Measurements from ENCODE around the gene DPYSL4.
A peak's percentile ranks its signal among the peaks of the same experiment; 100 is the strongest.
"Not testable (repeated sequence)": the region's sequence is repeated elsewhere in the genome, so short reads cannot be mapped to it uniquely, and the experiment has no call there.

Gene DPYSL4

DNA sequence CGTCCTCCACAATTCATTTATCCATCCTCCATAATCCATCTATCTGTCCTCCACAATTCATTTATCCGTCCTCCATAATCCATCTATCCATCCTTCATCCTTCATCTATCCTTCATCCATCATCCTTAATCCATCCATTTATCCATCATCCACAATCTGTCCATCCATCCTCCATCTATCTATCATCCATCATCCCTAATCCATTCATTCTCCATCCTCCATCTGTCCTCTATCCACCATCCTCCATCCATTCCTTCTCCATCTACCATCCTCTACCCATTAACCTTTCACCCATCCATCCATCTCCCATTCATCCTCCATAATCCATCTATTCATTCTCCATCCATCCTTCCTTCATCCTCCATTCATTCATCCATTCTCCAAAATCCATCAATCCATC lies 36.0 kb upstream of the DPYSL4 start:
- DNase-seq = no peak

DNA sequence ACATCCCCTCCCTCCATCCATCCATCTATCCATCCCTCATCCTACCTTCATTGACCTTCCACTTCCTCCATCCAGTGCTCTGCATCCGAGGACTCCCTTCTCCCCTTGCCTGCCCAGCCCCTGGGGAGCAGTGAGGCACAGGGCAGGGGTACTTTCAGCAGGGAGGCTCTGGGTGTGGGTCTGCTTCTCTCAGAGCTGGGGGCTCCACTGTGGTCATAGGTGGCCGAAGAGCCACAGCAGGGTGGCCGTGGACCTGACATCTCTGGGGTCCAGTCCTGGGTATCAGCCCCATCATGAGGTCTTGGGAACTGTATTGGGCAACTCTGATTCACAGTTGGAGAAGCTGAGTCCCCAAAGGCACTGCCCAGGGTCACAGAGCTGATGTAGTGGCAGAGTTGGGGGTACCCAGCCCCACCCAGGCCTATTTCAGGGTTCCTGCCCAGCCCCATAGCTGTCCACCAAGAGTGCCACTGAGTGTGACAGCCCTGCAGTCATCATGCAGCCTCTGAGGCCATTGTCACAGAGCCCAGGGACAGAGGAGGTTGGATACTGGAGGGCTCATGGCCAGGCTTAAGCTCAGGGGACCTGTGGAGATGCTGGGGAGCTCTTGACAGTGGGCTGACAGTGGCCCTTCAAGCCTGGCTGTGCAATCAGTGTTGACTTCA lies 35.3 kb upstream of the DPYSL4 start:
- DNase-seq = no peak

DNA sequence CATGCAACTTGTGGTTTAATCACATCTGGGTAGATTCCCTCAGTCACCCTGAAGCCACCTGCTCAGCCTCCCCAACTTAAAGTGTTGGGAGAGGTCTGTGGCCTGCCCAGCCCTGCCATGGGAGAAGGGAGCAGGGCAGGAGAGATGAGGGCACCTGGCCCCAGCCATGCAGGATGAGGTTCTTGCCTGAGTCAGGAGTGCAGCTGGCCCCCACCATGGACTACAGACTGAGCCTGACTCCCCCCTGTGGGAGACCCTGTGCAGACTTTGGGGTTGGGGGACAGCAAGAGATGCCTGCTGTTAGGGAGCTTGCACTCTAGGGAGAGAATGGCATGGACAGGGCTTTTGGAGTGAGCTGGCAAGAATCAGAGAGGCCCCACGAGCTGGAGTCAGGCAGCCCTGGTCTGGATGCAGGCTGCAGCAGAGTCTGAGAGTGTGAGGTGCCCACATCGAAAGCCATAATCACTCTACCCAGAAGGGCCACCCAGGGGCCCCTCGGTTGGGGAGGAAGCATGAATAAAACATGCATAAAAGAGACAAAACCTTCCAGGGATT lies 34.7 kb upstream of the DPYSL4 start:
- no peak for DNase-seq

DNA sequence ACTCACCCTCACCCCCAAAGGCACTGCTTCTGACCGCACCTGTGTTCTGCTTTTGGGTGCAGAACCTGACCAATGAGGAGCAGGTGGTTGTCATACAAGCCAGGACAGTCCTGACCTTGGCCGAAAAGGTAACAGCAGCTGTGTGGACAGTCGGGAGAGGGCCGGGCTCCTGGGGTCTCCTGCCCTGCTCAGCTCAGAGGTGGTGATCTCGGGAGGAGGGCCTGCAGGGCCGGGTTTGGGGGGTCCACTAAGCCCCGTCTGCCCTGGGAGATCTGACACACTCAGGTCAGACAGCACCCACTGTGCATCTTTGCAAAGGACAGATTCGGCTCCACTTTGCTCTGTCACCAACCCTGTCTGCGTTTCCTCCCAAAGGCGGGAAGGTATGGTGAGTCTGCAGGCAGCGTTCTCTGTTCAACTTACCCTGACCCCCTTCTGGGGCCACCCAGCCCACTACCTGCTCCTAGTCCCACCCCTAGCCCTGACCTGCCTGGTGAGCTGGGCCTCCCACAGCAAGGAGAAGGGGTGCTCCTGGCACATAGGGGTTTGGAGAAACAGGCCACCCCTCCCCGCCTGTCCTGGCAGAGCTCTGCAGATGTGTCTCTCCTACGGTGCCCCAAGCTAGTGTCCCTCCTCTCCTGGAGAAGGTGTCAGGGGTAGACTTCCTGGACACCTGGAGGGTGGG lies 33.7 kb upstream of the DPYSL4 start:
- no peak for DNase-seq

DNA sequence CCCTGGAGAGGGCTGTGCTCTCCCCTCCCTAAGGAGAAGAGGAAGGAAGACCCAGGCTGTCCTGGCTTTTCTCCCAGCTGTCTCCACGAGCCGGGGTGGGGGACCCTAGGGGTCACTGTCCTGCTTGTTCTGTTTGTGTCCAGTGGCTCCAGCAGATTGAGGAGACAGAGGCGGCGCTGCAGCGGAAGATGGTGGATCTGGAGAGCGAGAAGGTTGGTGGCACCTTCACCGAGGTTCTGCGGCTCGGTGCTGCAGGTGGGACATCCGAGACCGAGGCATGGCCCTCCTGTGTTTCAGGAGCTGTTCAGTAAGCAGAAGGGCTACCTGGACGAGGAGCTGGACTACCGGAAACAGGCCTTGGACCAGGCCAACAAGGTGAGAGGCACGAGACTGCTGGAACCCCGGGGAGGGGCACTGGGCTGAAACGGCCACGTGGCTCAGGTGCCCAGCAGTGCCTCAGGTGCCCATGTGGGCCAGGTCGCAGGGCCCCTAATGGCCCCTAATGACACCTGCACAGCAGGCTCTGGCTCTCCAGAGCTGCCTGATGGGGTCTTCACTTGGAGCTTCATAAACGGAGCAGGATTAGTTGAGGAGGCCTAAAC lies 33.0 kb upstream of the DPYSL4 start:
- no peak for DNase-seq

DNA sequence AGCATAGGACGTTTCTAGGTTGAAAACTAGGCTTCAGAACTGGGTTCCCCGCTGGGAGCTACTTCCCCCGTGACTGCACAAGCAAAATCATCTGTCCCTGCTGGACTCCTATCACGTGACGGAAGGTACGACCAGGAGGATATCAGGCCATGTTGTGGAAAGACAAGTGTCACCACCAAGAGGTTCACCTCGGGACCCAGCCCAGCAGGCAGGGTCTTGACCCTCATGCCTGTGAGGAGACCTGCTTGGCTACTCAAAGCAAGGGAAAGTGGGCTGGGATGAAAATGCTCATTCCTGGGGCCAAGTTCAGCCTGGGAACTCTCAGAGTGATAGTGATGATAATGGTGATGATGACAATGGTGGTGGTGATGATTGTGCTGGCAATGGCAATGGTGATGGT lies 32.3 kb upstream of the DPYSL4 start:
- no peak for DNase-seq

DNA sequence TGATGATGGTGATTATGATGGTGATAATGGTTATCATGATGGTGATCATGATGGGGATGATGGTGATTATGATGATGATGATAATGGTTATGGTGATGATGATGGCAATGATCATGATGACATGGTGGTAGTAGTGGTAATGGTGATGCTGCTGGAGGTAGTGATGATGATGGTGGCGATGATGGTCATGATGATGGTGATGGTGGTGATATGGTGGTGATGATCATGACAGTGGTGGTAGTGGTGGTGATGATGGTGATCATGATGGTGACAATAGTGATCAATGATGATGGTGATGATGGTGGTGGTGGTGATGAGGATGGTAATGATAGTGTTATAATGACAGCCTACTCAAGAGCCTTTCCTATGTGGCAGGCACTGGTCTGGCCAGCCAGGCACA lies 31.8 kb upstream of the DPYSL4 start:
- no peak for DNase-seq

DNA sequence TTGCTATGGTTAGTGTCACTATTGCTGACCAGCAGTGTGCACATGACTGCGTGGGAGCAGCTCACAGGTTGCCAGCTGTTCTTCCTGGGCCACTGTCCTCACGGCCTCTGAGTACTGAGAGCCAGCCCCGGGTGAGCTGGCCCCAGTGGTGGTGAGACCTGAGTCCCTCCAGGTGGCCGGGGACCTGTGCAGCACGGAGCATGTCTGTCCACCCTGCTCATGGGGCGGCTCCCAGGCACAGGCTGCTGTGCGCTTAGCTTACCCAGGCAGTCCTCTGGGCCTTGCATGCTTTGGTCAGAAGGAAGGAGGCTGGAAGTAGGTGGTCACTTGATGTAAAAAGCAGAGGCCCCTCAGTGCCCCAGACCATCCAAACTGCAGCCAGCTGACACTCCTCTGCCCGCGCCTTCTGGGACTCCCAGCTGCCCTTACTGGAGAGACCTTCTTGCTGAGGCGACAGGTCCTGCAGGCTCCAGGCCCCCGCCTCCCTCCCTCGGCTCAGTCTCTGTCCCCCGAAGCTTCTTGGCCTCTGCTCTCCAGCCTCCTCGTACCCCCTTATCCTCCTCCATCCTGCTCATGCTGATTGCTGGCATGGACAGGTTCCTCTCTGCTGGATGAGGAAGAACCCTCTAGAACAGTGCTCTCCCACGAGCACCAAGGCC lies 30.9 kb upstream of the DPYSL4 start:
- DNase-seq = no peak

DNA sequence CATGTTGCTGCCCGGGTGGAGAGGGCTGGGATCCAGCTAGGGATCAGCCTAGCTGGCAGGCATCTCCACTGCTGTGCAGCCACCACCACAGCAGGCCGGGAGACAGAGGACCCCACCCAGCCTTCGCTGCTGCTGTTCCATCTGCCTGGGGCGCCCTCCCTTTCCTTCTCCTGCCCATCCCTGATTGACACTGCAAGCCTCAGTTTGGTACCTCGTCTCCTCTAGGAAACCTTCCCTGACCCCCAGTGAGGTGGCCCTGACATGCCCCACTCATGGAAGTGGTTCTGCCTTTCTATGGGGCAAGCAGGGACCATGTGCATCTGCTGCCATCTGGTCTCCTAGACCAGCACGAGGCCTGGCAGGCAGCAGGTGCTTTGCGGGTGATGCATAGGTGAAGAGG lies 30.4 kb upstream of the DPYSL4 start:
- no peak for DNase-seq

DNA sequence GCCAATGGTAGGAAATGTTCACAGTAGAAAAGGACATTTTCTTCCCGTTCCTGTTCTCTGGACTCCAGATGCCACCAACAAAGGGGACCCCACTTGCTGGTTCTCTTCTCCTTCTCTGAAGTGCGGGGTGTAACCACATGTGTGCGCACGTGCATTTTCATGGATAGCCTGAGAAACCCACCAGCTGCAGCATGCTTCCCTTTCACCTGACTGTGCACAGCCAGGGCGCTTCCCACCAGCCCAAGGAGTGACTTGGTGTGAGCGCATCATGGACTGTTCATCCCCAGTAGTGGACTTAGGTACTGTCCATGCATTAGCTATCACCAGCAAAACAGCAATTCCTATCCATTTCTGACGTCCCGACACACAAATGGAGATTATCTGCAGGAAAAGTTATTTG lies 29.6 kb upstream of the DPYSL4 start:
- DNase-seq = no peak

DNA sequence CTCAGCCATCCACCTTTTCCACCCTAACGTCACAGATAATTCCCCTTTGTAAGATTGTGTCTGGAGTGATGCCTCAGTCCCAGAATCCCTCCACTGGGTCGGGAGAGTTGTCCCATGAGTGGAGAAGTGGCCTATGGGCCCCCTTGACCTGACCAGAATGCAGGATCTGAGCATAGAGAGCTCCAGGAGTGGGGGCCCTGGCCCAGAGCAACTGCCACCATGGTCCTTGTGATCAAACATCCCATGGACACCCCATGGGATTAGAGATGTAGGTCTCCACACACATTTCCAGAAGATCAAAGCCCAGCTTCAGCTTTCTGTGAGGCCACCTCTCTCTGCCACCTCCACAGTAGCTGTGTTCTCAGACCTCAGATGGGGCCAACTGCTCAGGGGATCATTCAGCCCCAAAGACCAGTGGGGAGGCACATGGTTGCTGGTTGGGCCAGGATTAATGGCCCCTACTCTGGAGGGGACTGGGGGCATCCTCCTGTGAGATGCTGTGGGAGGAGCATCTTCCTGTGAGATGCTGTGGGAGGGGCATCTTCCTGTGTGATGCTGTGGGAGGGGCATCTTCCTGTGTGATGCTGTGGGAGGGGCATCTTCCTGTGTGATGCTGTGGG lies 28.5 kb upstream of the DPYSL4 start:
- no peak for DNase-seq

DNA sequence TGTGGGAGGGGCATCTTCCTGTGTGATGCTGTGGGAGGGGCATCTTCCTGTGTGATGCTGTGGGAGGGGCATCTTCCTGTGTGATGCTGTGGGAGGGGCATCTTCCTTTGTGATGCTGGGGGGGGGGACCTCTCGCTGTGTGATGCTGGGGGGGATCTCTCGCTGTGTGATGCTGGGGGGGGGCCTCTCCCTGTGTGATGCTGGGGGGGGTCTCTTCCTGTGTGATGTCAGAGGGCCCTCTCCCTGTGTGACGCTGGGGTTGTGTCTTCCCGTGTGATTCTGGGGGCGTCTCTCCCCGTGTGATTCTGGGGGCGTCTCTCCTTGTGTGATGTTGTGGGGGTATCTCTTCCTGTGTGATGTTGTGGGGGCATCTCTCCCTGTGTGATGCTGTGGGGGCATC lies 27.9 kb upstream of the DPYSL4 start:
- no peak for DNase-seq

DNA sequence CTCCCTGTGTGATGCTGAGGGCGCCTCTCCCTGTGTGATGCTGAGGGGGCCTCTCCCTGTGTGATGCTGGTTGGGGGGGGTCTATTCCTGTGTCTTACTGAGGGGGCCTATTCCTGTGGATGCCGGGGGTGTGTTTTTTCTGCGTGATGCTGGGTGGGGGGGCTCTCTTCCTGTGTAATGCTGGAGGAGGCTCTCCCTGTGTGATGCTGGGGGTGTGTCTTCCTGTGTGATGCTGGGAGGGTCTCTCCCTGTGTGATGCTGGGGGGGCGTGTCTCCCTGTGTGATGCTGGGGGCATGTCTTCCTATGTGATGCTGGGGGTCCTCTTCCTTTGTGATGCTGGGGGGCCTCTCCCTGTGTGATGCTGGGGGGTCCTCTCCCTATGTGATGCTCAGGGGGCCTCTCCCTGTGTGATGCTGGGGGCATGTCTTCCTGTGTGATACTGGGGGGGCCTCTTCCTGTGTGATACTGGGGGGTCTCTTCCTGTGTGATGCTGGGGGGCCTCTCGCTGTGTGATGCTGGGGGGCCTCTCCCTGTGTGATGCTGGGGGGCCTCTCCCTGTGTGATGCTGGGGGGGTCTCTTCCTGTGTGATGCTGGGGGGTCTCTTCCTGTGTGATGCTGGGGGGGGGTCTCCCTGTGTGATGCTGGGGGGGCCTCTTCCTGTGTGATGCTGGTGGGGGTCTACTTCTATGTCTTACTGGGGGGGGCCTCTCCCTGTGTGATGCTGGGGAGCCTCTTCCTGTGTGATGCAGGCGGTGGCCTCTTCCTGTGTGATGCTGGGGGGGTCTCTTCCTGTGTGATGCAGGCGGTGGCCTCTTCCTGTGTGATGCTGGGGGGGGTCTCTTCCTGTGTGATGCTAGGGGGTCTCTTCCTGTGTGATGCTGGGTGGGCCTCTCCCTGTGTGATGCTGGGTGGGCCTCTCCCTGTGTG lies 27.2 kb upstream of the DPYSL4 start:
- not testable (repeated sequence) for DNase-seq

DNA sequence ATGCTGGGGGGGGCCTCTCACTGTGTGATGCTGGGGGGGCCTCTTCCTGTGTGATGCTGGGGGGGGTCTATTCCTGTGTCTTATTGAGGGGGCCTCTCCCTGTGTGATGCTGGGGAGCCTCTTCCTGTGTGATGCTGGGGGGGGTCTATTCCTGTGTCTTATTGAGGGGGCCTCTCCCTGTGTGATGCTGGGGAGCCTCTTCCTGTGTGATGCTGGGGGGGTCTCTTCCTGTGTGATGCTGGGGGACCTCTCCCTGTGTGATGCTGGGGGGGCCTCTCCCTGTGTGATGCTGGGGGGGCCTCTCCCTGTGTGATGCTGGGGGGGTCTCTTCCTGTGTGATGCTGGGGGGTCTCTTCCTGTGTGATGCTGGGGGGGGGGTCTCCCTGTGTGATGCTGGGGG lies 26.5 kb upstream of the DPYSL4 start:
- DNase-seq = not testable (repeated sequence)

DNA sequence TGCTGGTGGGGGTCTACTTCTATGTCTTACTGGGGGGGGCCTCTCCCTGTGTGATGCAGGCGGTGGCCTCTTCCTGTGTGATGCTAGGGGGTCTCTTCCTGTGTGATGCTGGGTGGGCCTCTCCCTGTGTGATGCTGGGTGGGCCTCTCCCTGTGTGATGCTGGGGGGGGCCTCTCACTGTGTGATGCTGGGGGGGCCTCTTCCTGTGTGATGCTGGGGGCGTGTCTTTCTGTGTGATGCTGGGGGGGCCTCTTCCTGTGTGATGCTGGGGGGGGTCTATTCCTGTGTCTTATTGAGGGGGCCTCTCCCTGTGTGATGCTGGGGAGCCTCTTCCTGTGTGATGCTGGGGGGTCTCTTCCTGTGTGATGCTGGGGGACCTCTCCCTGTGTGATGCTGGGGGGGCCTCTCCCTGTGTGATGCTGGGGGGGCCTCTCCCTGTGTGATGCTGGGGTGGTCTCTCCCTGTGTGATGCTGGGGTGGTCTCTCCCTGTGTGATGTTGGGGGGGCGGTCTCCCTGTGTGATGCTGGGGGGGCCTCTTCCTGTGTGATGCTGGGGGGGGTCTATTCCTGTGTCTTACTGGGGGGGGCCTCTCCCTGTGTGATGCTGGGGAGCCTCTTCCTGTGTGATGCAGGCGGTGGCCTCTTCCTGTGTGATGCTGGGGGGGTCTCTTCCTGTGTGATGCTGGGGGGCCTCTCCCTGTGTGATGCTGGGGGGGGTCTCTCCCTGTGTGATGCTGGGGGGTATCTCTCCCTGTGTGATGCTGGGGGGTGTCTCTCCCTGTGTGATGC lies 25.7 kb upstream of the DPYSL4 start:
- DNase-seq = not testable (repeated sequence)

DNA sequence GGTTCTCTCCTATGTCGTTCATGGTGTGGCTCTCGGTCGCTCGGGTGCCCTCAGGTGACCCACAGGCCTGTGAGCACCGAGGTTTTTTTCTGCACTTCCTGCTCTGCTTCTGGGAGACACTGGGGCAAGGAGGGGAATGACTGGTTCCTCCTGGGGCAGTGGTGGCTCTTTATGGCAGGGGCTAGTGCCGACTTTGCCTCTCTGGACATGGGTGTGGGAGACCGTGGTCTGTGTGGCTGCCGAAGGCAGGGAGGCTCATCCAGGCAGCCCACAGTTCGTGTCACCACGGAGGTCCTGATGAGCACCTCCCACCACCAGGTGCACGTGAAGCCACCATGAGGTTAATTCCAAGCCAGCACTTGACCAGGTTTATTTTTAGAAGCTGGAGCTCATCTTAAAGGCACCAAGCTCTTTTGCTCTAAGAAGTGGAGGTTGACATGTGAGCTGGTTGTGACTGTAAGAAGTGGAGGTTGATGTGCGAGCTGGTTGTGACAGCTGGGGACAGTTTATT lies 24.7 kb upstream of the DPYSL4 start:
- DNase-seq = no peak

DNA sequence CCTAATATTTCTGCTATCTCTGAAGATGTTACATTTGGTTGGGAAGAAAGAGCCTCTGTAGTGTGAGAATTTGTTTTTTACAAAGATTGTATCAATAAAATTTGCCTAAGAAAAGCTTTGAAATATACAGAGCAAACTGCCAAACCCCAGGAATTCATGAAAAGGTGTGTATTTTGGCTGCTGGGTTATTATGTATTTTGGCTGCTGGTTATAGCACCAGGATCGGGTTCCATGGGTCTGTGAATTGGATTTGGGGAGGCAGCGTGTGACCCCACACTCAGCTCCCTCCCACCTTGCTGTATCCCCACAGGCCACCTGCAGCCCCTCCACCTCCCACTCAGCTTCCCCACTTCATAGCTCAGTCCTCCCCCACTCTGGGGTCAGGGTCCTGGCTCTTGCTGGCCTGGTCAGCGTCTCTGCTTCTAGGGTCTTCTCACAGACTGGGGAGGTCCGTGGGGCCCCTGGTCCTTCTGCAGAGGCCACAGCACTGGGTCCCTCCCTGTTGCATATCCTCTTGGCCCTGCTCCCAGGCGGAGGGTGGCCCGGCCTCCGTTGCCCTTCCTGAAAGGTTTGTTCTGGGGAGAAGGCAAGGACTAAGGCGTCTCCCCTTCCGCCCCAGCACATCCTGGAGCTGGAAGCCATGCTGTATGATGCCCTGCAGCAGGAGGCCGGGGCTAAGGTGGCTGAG lies 24.0 kb upstream of the DPYSL4 start:
- no peak for DNase-seq

DNA sequence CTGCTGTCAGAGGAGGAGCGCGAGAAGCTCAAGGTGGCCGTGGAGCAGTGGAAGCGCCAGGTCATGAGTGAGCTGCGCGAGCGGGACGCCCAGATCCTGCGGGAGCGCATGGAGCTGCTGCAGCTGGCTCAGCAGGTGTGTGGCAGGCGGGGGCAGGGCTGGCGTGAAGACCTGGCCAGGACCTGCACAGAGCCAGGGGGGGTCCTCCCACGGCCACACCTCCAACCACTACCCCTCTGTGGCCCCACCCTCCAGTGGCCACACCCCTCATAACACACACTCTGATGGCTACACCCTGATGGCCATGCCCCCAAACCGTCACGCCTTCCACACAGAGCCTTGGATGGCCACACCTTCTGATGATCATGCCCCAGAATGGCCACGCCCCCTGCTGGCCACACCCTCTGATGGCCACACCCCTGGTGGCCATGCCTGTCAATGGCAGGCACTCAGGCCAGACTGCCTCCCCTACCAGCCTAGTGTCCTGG lies 23.4 kb upstream of the DPYSL4 start:
- peak; percentile 85 for DNase-seq

DNA sequence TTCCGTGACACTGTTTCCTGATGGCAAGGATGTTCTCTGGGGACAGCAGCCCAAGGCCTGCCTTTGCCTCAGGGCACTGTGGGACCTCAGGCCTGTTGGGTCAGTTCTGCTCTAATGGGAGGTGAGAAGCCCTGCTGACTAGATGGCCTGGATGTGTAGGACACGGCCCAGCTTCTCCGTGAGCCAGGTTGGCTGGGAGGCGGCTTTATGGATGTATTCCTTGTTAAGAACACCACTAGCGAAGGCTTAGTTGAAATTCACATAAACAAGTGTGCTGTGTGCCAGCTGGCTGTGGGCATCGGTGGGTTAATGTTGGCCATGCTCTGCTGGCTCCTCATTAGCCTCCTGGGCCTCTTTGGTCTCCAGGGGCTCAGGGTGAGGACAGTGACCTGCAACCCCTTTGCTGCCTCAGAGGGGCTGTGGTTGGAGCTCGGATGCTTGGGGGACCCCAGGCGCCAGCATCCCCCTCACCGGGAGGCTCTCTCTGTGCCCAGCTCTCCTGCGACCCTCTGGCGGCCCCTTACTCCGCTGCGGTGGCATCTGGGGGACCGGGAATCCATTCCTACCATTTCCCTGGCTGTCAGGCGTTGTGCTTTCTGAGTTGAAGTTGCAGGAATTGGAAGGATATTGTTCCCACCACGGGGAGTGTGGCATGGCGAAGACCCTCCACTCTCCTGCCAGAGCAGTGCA lies 22.8 kb upstream of the DPYSL4 start:
- DNase-seq = no peak

All from hematopoietic multipotent progenitor cell treated with erythropoietin and hydrocortisone succinate and interleukin-3 and kit ligand, for 6 days (in vitro differentiated cells).